ENCODE results near the gene PCDHGA1.

DNA sequence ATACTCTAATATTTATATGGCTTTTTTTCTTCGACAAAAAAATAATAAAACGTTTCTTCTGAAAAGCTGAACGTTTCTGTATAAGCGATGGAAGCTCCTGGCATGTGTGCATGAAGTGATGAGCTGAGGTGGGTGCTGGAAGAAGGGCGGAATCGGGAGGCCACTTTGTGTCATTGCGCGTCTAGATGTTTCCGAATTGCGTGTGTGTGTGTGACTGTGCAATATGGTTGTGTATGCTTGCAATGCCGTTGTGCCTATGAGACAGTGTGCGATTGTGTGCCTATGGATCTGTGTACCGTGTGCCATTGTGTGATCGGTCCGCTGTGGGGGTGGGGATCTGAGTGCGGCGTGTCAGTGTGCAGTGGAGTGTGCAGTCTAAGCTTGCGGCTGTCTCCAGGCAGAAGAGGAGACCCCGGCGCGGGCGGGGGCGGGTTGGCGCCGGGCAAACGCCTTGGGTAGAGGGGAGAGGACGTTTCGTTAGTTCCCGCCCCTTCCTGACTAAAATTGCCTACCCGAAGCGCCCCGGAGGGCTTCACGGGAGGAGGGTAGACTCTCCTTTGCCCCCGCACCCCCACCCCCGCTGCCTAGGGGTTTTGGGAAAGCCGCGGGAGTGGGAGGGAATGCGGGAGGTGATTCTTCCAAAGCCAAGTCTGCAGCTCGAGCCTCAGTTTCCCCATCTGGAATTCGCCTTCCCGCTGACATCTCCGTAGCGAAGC is 182.8 kb downstream of the PCDHGA1 start:
- TF ChIP-seq, protein P1, sequence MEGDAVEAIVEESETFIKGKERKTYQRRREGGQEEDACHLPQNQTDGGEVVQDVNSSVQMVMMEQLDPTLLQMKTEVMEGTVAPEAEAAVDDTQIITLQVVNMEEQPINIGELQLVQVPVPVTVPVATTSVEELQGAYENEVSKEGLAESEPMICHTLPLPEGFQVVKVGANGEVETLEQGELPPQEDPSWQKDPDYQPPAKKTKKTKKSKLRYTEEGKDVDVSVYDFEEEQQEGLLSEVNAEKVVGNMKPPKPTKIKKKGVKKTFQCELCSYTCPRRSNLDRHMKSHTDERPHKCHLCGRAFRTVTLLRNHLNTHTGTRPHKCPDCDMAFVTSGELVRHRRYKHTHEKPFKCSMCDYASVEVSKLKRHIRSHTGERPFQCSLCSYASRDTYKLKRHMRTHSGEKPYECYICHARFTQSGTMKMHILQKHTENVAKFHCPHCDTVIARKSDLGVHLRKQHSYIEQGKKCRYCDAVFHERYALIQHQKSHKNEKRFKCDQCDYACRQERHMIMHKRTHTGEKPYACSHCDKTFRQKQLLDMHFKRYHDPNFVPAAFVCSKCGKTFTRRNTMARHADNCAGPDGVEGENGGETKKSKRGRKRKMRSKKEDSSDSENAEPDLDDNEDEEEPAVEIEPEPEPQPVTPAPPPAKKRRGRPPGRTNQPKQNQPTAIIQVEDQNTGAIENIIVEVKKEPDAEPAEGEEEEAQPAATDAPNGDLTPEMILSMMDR (IDR thresholded peaks at IDR 0.05) = no peak
- no peak for TF ChIP-seq POLR2A (IDR thresholded peaks at IDR 0.05)

All from right lobe of liver (tissue), 4 donors.